GM18858 (cell line): ENCODE measurements around the gene GRHL3.

Experiments used
- ATAC-seq: cut with Tn5 transposase; IDR thresholded peaks from one replicate; pipeline ENCODE4 v1.9.1; 2021; ENCODE audit not compliant: unreplicated experiment

The GRHL3 gene

GRCh38 chr1:24340770-24341169 is 21.6 kb downstream of the GRHL3 start:
- no peak for ATAC-seq

- ATAC-seq = no peak
Observed at GRCh38 chr1:24341260-24341659, 22.1 kb downstream of the GRHL3 start.

- ATAC-seq = no peak
Observed at GRCh38 chr1:24343412-24344089, 24.4 kb downstream of the GRHL3 start.

GRCh38 chr1:24344090-24344742 is 25.1 kb downstream of the GRHL3 start:
- ATAC-seq = no peak

GRCh38 chr1:24345334-24345733 is 26.2 kb downstream of the GRHL3 start:
- ATAC-seq = no peak

GRCh38 chr1:24347159-24347934 is 28.2 kb downstream of the GRHL3 start:
- no peak for ATAC-seq

- ATAC-seq = no peak
Observed at GRCh38 chr1:24348196-24348595, 29.0 kb downstream of the GRHL3 start.

- ATAC-seq = no peak
Observed at GRCh38 chr1:24349891-24350290, 30.7 kb downstream of the GRHL3 start.

- no peak for ATAC-seq
Observed at GRCh38 chr1:24351247-24351646, 32.1 kb downstream of the GRHL3 start.

GRCh38 chr1:24351918-24352627 is 32.9 kb downstream of the GRHL3 start:
- no peak for ATAC-seq

GRCh38 chr1:24353292-24353891 is 34.2 kb downstream of the GRHL3 start:
- no peak for ATAC-seq

GRCh38 chr1:24355466-24355865 is 36.3 kb downstream of the GRHL3 start:
- ATAC-seq = no peak

- ATAC-seq = no peak
Observed at GRCh38 chr1:24357038-24357437, 37.9 kb downstream of the GRHL3 start.

GRCh38 chr1:24360681-24361080 is 41.5 kb downstream of the GRHL3 start:
- no peak for ATAC-seq

- no peak for ATAC-seq
Observed at GRCh38 chr1:24361811-24362210, 42.7 kb downstream of the GRHL3 start.

- ATAC-seq = no peak
Observed at GRCh38 chr1:24362396-24362795, 43.2 kb downstream of the GRHL3 start.

GRCh38 chr1:24362982-24363614 is 43.9 kb downstream of the GRHL3 start:
- ATAC-seq = no peak

GRCh38 chr1:24363994-24364393 is 44.8 kb downstream of the GRHL3 start:
- no peak for ATAC-seq

- no peak for ATAC-seq
Observed at GRCh38 chr1:24364605-24364974, 45.4 kb downstream of the GRHL3 start.

- peak; percentile 71 for ATAC-seq
Observed at GRCh38 chr1:24364975-24365678, 46.0 kb downstream of the GRHL3 start.
